DMS79 (cell line): ENCODE measurements around the gene MTF1.
"Not testable (repeated sequence)": the region's sequence is repeated elsewhere in the genome, so short reads cannot be mapped to it uniquely, and the experiment has no call there.

Source experiments
- DNase-seq: peaks from one replicate; lab custom pipeline; 2025; lab: John Stamatoyannopoulos, UW

Gene MTF1

DNA sequence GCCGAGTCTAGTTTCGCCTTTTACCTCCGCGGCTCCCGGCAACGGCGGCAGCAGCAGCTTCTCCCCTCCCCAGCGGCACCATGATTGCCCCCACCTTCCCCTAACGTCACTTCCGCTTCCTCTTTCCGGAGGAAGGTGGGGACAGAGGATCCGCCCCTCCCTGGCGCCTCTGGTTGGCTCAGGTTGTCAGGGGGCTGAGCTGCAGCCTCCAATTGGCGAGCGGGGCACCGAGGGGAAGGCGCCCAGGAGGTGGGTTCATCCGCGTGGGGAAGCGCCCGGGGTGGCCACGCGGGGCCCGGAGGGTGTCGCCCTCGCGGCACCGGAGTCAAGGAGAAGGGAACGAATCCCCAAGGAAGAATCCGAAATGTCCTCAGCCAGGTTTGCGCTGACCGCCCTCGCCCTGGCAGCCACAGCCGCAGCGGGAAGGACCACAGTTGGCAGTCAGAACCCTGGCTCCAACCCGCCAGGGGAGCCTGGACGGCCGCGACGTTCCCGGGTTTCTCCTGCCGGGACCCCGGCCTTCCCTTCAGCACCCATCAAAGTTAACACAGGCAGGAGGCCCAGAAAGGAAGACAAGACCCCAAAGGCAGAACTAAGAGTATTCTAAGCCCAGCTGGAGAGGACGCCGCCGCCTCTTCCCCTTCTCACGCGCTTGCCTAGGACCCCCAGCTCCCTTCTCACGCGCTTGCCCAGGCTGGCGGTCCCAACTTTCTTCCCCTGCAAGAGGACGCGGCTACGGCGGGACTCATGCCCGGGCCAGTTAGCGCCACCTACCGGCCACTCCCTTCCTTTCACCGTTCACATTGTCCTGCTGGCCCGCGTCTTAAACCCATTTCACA, at the start of gene MTF1:
MTF1 (minus strand) TSS at position 86 of the 839 bp plus-strand sequence. CDS start 1,934 bp downstream, outside the sequence.
- peak; percentile 96 for DNase-seq

- not testable (repeated sequence) for DNase-seq
These were observed 49.1 kb upstream of the MTF1 start for GRCh38 chr1:37908531-37908930.

DNA sequence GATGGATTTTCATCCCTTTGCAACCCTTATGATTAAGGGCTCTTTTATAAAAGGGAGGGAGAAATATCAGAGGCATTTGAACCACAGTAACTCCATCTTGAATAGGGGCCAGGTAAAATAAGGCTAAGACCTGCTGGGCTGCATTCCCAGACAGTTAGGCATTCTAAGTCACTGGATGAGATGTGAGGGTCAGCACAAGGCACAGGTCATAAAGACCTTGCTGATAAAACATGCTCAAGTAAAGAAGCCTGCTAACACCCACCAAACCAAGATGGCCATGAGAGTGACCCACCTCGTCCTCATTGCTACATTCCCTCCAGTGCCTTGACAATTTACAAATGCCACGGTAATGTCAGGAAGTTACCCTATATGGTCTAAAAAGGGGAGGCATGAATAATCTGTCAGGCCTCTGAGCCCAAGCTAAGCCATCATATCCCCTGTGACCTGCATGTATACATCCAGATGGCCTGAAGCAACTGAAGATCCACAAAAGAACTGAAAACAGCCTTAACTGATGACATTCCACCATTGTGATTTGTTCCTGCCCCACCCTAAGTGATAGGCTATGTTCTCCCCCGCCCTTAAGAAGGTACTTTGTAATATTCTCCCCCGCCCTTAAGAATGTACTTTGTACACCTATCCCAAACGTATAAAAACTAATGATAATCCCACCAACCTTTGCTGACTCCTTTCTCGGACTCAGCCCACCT, 48.2 kb upstream of the MTF1 start:
- not testable (repeated sequence) for DNase-seq

GRCh38 chr1:37906591-37906990, 47.2 kb upstream of the MTF1 start:
- not testable (repeated sequence) for DNase-seq

DNA sequence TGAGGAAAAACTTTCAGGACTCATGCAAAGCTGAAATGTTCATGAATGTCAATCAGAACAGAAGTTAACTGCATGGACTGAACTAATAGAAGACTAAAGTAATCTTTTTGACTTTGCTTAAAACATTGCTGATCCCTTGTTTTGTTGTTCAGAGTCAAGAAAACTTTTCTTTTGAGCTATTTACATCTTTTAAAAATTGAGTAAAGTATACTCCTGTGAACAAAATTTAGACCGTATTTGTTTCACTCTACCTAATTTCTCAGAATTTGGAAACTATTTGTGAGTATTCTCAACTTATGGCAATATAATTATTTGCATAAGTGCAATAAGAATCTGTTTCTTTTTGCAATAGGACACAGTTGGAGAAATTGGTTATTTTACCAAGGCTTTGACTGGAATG, 46.3 kb upstream of the MTF1 start:
- no peak for DNase-seq

DNA sequence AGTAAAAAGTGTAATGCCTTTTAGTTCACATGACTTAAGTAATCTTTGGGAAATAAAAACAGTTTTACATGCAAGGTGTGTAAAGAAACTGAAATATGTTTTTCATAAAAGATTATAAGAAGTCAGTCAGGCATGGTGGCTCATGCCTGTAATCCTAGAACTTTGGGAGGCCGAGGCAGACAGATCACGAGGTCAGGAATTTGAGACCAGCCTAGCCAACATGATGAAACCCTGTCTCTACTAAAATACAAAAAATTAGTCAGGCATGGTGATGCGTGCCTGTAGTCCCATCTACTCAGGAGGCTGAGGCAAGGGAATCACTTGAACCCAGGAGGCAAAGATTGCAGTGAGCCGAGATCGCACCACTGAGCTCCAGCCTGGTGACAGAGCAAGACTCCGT, 44.5 kb upstream of the MTF1 start:
- not testable (repeated sequence) for DNase-seq

- DNase-seq = no peak
These were observed 43.6 kb upstream of the MTF1 start for GRCh38 chr1:37902983-37903382.

DNA sequence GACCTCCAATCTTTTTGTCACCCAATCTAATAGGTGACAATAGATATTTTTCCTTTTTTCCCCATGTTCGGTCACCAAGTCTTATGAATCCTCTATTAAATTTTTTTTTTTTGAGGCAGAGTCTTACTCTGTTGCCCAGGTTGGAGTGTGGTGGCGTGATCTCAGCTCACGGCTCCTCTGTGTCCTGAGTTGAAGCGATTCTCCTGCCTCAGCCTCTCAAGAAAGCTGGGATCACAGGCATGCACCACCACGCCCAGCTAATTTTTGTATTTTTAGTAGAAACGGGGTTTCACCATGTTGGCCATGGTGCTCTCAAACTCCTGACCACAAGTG, 42.5 kb upstream of the MTF1 start:
- no peak for DNase-seq

DNA sequence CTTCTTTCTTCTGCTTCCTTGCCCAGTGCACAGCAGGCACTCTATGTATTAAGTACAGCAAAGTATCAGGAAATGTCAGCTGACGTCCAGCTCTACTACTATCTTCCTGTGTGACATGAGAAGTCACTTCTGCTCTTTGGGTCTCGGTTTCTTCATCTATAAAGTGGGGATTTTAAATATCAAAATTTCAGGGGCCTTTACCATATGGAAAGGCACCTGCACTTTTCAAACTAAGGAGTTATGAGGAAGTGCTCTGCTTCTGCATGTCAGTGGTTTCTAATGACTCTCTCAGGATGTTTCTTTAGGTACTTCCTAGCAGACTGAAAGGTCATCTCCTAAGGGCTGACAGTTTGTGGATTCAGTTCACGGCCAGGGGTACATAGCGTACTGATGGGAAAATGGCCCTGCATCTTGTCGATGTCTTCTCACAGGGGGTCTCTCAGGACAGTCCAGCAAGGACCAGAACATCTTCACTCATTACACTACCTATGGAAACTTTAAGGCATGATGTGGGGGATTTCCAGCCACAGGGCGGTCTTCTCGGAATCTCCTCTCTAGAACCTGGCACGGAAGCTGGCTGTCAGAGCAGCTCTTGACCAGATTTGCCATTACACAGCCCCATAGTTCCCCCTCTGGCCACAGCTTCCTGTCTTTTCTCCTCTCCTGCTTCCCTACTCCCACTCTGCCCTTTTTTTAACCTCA, 42.0 kb upstream of the MTF1 start:
- DNase-seq = no peak

GRCh38 chr1:37897563-37897962, 38.2 kb upstream of the MTF1 start:
- not testable (repeated sequence) for DNase-seq

GRCh38 chr1:37893673-37894072, 34.3 kb upstream of the MTF1 start:
- DNase-seq = no peak

- no peak for DNase-seq
These were observed 33.0 kb upstream of the MTF1 start for GRCh38 chr1:37892151-37893047.

- DNase-seq = no peak
These were observed 31.1 kb upstream of the MTF1 start for GRCh38 chr1:37890378-37891014.

DNA sequence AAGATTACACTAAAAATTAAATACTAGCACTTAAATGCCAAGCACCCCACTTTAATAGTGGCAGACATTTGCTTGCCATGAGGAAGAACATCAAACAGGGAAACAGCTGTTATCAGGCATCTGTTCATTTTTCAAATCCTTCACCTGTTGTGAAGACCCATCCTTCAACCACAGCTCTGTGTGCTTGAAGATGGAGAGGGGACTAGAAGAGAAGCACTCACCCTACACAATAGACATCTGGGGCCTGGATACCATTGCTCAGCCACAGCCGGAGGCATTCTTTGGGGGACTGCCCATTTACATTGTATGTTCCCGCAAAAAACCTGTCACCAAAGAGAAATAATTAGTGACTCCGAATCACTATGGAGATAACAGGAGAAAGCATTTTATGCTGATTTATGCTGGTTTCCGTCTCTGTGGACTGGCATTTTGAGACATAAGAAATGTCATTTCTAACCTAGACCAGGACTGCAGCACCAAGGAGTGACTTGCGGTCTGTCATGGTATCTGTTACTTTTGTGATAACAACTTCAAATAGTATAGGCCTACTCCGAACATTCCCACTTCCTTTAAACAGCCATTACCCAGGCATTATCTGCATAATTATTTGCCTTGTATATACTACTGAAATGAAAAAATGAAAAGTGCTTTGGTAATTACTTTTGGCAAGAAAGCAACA, 28.8 kb upstream of the MTF1 start:
- DNase-seq = no peak

GRCh38 chr1:37884145-37884544, 24.8 kb upstream of the MTF1 start:
- no peak for DNase-seq

GRCh38 chr1:37883671-37884070, 24.3 kb upstream of the MTF1 start:
- no peak for DNase-seq

DNA sequence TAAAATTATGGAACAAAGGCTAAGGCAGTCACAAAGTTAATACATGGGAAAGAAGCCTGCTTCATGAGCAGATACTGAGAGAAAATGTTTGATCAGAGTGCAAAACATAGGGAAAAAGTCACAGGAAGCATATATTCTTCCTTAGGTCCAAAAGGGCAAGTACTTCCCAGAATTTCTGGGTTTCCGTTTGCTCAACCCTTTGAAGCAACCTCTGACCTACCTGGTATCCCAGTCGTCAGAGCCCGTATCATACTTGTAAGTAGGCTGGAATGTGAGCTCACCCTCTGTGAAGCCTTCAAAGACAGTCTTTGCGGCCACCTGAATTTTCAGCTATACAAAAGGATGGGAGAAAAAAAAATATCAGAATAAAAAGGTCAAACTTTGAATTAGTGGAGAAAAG, 20.5 kb upstream of the MTF1 start:
- no peak for DNase-seq

- no peak for DNase-seq
These were observed 18.7 kb upstream of the MTF1 start for GRCh38 chr1:37878071-37878470.

- DNase-seq = no peak
These were observed 16.4 kb upstream of the MTF1 start for GRCh38 chr1:37875833-37876232.

GRCh38 chr1:37872692-37873091, 13.3 kb upstream of the MTF1 start:
- no peak for DNase-seq

- no peak for DNase-seq
These were observed 9.1 kb upstream of the MTF1 start for GRCh38 chr1:37868466-37868865.
